ENCODE data around the gene KLHL30.

KLHL30 gene

DNA sequence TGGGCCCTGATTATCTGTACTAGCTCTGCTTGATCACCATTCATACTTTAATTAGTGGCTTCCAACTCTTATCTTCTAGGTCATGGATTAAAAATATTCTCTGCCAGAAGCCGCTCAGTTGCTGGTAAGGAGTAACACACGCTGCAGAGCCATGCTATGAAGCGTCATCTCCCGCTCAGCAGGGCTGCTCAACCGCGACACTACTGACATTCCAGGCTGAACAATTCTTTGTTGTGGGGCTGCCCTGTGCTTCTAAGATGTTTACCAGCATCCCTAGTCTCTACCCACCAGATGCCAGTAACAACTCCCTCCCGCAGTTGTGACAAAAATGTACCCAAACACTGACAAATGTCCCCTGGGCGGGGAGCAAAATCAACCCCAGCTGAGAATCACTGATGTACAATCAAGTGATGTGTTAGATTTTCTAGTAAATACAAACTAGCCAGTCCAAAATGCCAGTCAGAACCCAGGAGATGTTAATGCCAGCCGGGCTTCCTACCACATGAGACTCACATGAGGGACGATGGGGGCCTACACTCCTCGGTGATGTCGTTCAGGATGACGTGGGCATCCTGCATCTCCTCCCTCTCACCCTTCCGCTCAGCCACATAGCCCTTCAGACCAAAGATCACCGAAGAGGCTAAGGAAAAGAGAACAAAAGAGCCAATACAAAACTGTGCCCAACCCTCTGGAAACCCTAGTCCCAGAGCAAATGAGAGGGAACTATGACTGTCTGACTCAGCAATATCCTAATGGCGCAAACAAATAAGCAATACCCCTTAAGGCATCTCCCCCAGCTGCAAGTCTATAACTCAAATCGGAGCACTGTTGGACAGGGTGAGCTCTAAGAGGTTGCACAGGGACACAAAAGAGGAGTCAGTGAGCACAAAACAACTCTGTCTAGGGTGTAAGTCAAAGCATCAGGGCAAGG lies 49.4 kb downstream of the KLHL30 start:
- H3K79me2 ChIP-seq (ENCODE audit: insufficient read depth, low read length) = no peaks in the 10 kb centered on the region
- H3K27ac ChIP-seq (ENCODE audit: low read depth, low read length, poor library complexity, severe bottlenecking) = no peak overlapping the region

DNA sequence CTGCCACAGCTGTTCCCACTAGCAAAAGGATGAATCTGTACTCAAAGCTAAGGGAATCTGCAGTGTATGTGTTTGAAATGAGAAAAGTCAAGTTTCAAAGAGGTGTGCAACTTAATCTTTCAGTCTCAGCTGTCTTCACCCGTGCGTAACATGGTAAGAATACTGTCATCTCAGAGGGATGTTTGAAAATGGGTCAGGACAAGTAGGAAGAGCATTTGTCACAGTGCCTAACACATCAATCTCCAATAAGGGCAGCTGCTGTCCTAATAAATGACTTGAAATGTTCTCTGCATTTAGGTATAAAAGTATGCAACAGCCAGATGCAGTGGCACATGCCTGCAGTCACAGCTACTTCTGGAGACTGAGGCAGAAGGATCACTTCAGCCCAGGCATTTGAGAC lies 52.0 kb downstream of the KLHL30 start:
- TF ChIP-seq EZH2 (IDR thresholded peaks at IDR 0.05; ENCODE audit: borderline replicate concordance, low read length) = no peak
- TF ChIP-seq, protein P1, sequence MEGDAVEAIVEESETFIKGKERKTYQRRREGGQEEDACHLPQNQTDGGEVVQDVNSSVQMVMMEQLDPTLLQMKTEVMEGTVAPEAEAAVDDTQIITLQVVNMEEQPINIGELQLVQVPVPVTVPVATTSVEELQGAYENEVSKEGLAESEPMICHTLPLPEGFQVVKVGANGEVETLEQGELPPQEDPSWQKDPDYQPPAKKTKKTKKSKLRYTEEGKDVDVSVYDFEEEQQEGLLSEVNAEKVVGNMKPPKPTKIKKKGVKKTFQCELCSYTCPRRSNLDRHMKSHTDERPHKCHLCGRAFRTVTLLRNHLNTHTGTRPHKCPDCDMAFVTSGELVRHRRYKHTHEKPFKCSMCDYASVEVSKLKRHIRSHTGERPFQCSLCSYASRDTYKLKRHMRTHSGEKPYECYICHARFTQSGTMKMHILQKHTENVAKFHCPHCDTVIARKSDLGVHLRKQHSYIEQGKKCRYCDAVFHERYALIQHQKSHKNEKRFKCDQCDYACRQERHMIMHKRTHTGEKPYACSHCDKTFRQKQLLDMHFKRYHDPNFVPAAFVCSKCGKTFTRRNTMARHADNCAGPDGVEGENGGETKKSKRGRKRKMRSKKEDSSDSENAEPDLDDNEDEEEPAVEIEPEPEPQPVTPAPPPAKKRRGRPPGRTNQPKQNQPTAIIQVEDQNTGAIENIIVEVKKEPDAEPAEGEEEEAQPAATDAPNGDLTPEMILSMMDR (IDR thresholded peaks at IDR 0.05; ENCODE audit: low read length) = no peak
- Histone ChIP-seq H3K9ac (ENCODE audit: low read length) (no peak overlapping the region), H3K36me3 (ENCODE audit: insufficient read depth, low read length) (peaks cover 77% of the 10 kb centered on the region), H3K79me2 (ENCODE audit: insufficient read depth, low read length) (peaks cover 3% of the 10 kb centered on the region), H4K20me1 (ENCODE audit: insufficient read depth, low read length) (no peaks in the 10 kb centered on the region), H3F3A (ENCODE audit: insufficient read depth, low read length) (no peaks in the 10 kb centered on the region; the same call in 1 of the 2 replicates), H3K4me2 (ENCODE audit: low read length) (no peak overlapping the region), H3K9me2 (ENCODE audit: low read depth, low read length) (no peaks in the 10 kb centered on the region), H3K4me3 (ENCODE audit: low read depth, low read length, poor library complexity, severe bottlenecking) (no peak overlapping the region), H3K4me1 (ENCODE audit: insufficient read depth, low read length, severe bottlenecking) (peaks cover 4% of the 10 kb centered on the region), H3K27ac (ENCODE audit: low read depth, low read length, poor library complexity, severe bottlenecking) (no peak overlapping the region), H2AFZ (ENCODE audit: low read length) (no peak overlapping the region), H3K9me3 (ENCODE audit: low read length) (no peaks in the 10 kb centered on the region), H3K27me3 (ENCODE audit: insufficient read depth, low read length) (no peaks in the 10 kb centered on the region)

More for the DNA sequence above, 49.4 kb downstream of the KLHL30 start:
- Histone ChIP-seq H2AFZ (ENCODE audit: low read length) (no peak overlapping the region), H3K27me3 (ENCODE audit: insufficient read depth, low read length) (no peaks in the 10 kb centered on the region), H3K9ac (ENCODE audit: low read length) (no peak overlapping the region), H3K4me2 (ENCODE audit: low read length) (no peak overlapping the region), H3K9me3 (ENCODE audit: low read length) (no peaks in the 10 kb centered on the region), H3K9me2 (ENCODE audit: low read depth, low read length) (no peaks in the 10 kb centered on the region), H3K4me3 (ENCODE audit: low read depth, low read length, poor library complexity, severe bottlenecking) (no peak overlapping the region), H3K36me3 (ENCODE audit: insufficient read depth, low read length) (peaks cover 88% of the 10 kb centered on the region), H3F3A (ENCODE audit: insufficient read depth, low read length) (no peaks in the 10 kb centered on the region), H3K4me1 (ENCODE audit: insufficient read depth, low read length, severe bottlenecking) (peaks cover 4% of the 10 kb centered on the region), H4K20me1 (ENCODE audit: insufficient read depth, low read length) (no peaks in the 10 kb centered on the region)
- TF ChIP-seq EZH2 (IDR thresholded peaks at IDR 0.05; ENCODE audit: borderline replicate concordance, low read length) = no peak
- TF ChIP-seq, protein P1 (IDR thresholded peaks at IDR 0.05; ENCODE audit: low read length) = no peak

All from OCI-LY1 (cell line).